SKM-1 treated with dmso at 0.1 percent for 144 hours (cell line): ENCODE data around the gene MBOAT1.

ENCODE experiments used
- DNase-seq: peaks from one replicate; lab custom pipeline; 2025; ENCODE audit not compliant: unreplicated experiment; lab: John Stamatoyannopoulos, UW

MBOAT1 gene

DNA sequence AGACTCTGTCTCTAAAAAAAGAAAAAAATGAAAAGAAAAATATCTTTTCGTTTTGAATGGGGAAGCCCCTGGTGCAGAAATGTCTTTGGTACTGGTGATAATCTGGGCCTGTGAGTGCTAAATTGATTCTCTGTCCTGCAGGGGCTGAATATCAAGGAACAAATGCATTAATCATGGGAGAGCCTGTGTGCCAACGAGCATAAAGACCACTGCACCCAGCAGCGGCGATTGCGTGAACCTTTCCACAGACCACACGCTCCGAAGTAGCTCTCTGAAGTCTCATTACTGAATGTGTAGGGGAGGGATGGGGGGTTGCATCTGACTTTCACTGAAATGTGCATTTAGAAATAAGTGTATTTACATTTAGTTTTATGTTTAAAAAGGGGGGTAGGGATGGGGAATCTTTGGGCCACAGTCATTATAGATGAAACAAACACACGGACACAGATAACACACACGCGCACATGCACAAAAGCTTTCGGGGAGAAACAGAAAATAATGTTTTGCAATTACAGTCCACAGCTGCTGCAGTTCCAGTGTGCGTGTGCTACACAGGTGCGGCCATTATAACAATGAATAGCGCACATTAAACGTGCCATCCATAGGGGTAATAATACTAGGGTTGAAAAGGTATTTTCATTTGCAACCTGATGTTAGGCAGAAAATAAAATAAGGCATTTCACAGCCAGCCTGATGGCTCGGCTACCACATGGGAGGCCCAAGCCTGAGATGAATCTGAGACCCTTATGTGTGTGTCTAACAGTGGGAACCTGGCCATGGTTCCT is 154.0 kb downstream of the MBOAT1 start:
- DNase-seq = no peak

DNA sequence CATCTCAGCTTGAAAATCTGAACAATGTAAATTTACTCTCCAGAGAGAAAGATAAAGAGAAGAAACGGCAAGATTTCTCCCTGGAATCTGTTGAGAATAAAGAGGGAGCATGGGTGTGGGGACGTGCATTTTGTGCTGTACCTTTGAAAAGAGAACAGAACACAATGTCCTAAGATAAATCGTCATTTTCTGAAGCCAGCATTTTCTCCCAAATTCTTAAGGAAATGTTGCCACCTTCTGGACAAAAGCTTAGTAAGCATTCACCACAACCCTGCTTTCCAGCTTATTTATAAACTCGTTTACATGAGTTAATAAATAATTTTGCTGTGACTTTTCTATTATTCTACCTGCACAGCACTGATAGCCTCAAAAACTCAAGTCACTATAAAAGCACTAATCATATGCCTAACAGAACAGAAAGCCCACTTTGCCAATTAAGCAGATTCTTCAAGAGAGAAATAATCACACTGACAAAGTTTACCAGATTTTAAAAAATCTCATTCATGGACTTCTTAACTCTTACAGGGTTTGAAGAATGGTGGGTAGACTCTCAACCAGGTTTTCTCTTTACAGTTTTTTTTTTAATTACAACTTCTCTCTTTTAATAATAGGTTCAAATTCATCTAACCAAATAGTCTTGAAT is 155.8 kb downstream of the MBOAT1 start:
- peak; percentile 24 for DNase-seq

DNA sequence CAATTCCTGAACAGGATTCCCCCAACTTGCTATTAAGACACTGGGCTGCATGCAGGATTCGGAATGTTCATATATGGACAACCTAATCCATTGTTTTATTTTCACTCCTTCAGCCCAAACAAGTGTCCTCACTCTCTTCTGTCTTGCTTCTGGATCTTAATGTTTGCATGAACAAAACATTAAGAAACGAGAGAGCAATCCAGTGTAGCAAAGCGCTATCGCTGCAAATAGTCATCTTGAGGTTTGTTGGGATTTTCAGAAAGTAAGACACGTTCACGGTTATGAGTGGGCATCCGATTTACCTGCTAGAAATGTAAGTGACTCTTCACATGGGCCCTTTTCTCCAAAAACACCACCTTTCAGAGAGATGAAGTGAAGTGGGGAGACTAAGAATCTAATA is 156.4 kb downstream of the MBOAT1 start:
- no peak for DNase-seq
